HepG2 (cell line): Measurements from ENCODE around the gene OXLD1. TPM values are rescaled to one million over a fixed set of nuclear protein-coding genes. Genes with fewer than 3 reads are reported as not detected.
A peak's percentile ranks its signal among the peaks of the same experiment; 100 is the strongest.

Experiments used
- EEA1 ChIP-seq: sonication (generic); formaldehyde crosslinking; IDR thresholded peaks from 2 replicates; pipeline ENCODE4 v1.5.1; 2020; ENCODE audit warnings: mild to moderate bottlenecking, missing genetic modification reagents, borderline replicate concordance
- FOXM1 ChIP-seq: sonication (generic); formaldehyde crosslinking; IDR thresholded peaks from 2 replicates; pipeline ENCODE4 v1.5.0; 2020; ENCODE audit warnings: missing genetic modification reagents
- GFI1 ChIP-seq: sonication (generic); formaldehyde crosslinking; IDR thresholded peaks from 2 replicates; pipeline ENCODE4 v1.5.0; 2020; ENCODE audit warnings: missing genetic modification reagents, mild to moderate bottlenecking, borderline replicate concordance
- GTF2F1 ChIP-seq: fragments of 150-350 bp; IDR thresholded peaks from 2 replicates; pipeline ENCODE4 v1.6.1; 2014; ENCODE audit warnings: low read length
- HMGA1 ChIP-seq: sonication (generic); formaldehyde crosslinking; conservative IDR thresholded peaks from 2 replicates; pipeline ENCODE4 v1.4.0; 2020; ENCODE audit warnings: missing genetic modification reagents
- HNRNPLL ChIP-seq: fragments of 200-400 bp; formaldehyde crosslinking; IDR thresholded peaks from 2 replicates; pipeline ENCODE4 v1.6.1; 2017; ENCODE audit warnings: mild to moderate bottlenecking, low read depth, low read length; ENCODE audit not compliant: poor library complexity, severe bottlenecking
- RNF2 ChIP-seq: fragments of 450-650 bp; conservative IDR thresholded peaks from 2 replicates; pipeline ENCODE4 v1.6.1; 2016; ENCODE audit warnings: low read depth
- ZNF101 ChIP-seq: sonication (generic); formaldehyde crosslinking; IDR thresholded peaks from 2 replicates; pipeline ENCODE4 v1.4.0; 2020; ENCODE audit warnings: mild to moderate bottlenecking, low read depth, missing genetic modification reagents, borderline replicate concordance
- ZNF143 ChIP-seq: sonication (generic); formaldehyde crosslinking; IDR thresholded peaks from 2 replicates; pipeline ENCODE4 v1.4.0; 2020; ENCODE audit warnings: missing genetic modification reagents
- ZNF180 ChIP-seq: sonication (generic); formaldehyde crosslinking; IDR thresholded peaks from 2 replicates; pipeline ENCODE4 v1.4.0; 2020; ENCODE audit warnings: low read depth, missing genetic modification reagents, borderline replicate concordance
- ZNF430 ChIP-seq: sonication (generic); formaldehyde crosslinking; IDR thresholded peaks from 2 replicates; pipeline ENCODE4 v1.9.0; 2021; ENCODE audit warnings: mild to moderate bottlenecking, missing genetic modification reagents
- ZNF564 ChIP-seq: sonication (generic); formaldehyde crosslinking; IDR thresholded peaks from 2 replicates; pipeline ENCODE4 v1.8.1; 2023; ENCODE audit warnings: mild to moderate bottlenecking, missing genetic modification reagents
- ZNF879 ChIP-seq: sonication (generic); formaldehyde crosslinking; IDR thresholded peaks from 2 replicates; pipeline ENCODE4 v1.8.1; 2023; ENCODE audit warnings: missing genetic modification reagents
- polyA plus RNA-seq, 8 experiments: library from polyadenylated mRNA; depleted of rRNA in 3 of 8; stranded (reverse) in 7 of 8; unstranded in 1 of 8; fragments of >200 nt; fragmentation: Illumina TruSeq in 4 of 8; extraction: Trizol in 4 of 8; gene quantifications; 2 replicates each; pipeline versions ENCODE4 v1.2.1 to v1.2.3, GENCODE V29; 2011 to 2016; ENCODE audit warnings: low read depth in 4 of 8, missing spikeins in 1 of 8, mixed read lengths in 1 of 8; ENCODE audit not compliant: insufficient read depth in 1 of 8
- total RNA-seq, 5 experiments: library from RNA; depleted of rRNA; stranded (reverse); fragments of >200 nt; fragmentation: Illumina TruSeq; extraction: Trizol; gene quantifications; 2 replicates each; pipeline ENCODE4 v1.2.3, GENCODE V29; 2016; ENCODE audit warnings: low read depth in 1 of 5
- TF ChIP-seq, protein P1 (sequence below): sonication (generic); formaldehyde crosslinking; IDR thresholded peaks from 2 replicates; pipeline ENCODE4 v1.8.1; 2023; ENCODE audit warnings: missing genetic modification reagents, inconsistent platforms, borderline replicate concordance
- TF ChIP-seq, protein P2 (sequence below): sonication (generic); formaldehyde crosslinking; IDR thresholded peaks from 2 replicates; pipeline ENCODE4 v1.9.0; 2021; ENCODE audit warnings: missing genetic modification reagents, borderline replicate concordance
- TF ChIP-seq, protein P3 (sequence below): sonication (generic); formaldehyde crosslinking; IDR thresholded peaks from 2 replicates; pipeline ENCODE4 v1.5.0; 2020; ENCODE audit warnings: mild to moderate bottlenecking, missing genetic modification reagents, borderline replicate concordance
- TF ChIP-seq, protein P4 (sequence below): sonication (generic); formaldehyde crosslinking; IDR thresholded peaks from 2 replicates; pipeline ENCODE4 v1.4.0; 2020; ENCODE audit warnings: mild to moderate bottlenecking, missing genetic modification reagents, borderline replicate concordance

Gene OXLD1
- total and polyA plus RNA-seq, 2 of the 13 experiments (the other 11 are each of a cell fraction or from before 2014, with no cell fraction given) = 27.1 to 37.5 TPM

DNA sequence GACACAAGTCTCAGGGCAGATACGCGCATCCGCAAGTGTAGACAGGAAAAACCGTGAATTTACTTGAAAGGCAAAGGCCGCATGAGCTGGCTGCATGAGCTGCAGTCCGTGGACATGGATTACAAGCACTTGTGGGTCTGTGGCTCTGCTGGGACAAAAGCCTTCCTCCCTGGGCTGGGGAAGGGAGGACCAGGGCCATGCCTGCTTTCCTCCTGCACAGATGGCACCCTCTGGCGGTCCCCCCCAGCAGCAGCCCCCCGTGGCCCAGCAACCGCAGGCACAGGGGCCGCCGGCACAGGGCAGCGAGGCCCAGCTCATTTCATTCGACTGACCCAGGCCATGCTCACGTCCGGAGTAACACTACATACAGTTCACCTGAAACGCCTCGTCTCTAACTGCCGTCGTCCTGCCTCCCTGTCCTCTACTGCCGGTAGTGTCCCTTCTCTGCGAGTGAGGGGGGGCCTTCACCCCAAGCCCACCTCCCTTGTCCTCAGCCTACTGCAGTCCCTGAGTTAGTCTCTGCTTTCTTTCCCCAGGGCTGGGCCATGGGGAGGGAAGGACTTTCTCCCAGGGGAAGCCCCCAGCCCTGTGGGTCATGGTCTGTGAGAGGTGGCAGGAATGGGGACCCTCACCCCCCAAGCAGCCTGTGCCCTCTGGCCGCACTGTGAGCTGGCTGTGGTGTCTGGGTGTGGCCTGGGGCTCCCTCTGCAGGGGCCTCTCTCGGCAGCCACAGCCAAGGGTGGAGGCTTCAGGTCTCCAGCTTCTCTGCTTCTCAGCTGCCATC lies 35.1 kb upstream of the OXLD1 start (continued):
- TF ChIP-seq, protein P1, sequence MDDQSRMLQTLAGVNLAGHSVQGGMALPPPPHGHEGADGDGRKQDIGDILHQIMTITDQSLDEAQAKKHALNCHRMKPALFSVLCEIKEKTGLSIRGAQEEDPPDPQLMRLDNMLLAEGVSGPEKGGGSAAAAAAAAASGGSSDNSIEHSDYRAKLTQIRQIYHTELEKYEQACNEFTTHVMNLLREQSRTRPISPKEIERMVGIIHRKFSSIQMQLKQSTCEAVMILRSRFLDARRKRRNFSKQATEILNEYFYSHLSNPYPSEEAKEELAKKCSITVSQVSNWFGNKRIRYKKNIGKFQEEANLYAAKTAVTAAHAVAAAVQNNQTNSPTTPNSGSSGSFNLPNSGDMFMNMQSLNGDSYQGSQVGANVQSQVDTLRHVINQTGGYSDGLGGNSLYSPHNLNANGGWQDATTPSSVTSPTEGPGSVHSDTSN (CRISPR knock-in tag) = no peak
- peak; percentile 52 for TF ChIP-seq ZNF143 (CRISPR knock-in tag)
- TF ChIP-seq GTF2F1 = no peak
- TF ChIP-seq, protein P2, sequence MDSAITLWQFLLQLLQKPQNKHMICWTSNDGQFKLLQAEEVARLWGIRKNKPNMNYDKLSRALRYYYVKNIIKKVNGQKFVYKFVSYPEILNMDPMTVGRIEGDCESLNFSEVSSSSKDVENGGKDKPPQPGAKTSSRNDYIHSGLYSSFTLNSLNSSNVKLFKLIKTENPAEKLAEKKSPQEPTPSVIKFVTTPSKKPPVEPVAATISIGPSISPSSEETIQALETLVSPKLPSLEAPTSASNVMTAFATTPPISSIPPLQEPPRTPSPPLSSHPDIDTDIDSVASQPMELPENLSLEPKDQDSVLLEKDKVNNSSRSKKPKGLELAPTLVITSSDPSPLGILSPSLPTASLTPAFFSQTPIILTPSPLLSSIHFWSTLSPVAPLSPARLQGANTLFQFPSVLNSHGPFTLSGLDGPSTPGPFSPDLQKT (CRISPR knock-in tag) = no peak
- no peak for TF ChIP-seq RNF2
- TF ChIP-seq, protein P3, sequence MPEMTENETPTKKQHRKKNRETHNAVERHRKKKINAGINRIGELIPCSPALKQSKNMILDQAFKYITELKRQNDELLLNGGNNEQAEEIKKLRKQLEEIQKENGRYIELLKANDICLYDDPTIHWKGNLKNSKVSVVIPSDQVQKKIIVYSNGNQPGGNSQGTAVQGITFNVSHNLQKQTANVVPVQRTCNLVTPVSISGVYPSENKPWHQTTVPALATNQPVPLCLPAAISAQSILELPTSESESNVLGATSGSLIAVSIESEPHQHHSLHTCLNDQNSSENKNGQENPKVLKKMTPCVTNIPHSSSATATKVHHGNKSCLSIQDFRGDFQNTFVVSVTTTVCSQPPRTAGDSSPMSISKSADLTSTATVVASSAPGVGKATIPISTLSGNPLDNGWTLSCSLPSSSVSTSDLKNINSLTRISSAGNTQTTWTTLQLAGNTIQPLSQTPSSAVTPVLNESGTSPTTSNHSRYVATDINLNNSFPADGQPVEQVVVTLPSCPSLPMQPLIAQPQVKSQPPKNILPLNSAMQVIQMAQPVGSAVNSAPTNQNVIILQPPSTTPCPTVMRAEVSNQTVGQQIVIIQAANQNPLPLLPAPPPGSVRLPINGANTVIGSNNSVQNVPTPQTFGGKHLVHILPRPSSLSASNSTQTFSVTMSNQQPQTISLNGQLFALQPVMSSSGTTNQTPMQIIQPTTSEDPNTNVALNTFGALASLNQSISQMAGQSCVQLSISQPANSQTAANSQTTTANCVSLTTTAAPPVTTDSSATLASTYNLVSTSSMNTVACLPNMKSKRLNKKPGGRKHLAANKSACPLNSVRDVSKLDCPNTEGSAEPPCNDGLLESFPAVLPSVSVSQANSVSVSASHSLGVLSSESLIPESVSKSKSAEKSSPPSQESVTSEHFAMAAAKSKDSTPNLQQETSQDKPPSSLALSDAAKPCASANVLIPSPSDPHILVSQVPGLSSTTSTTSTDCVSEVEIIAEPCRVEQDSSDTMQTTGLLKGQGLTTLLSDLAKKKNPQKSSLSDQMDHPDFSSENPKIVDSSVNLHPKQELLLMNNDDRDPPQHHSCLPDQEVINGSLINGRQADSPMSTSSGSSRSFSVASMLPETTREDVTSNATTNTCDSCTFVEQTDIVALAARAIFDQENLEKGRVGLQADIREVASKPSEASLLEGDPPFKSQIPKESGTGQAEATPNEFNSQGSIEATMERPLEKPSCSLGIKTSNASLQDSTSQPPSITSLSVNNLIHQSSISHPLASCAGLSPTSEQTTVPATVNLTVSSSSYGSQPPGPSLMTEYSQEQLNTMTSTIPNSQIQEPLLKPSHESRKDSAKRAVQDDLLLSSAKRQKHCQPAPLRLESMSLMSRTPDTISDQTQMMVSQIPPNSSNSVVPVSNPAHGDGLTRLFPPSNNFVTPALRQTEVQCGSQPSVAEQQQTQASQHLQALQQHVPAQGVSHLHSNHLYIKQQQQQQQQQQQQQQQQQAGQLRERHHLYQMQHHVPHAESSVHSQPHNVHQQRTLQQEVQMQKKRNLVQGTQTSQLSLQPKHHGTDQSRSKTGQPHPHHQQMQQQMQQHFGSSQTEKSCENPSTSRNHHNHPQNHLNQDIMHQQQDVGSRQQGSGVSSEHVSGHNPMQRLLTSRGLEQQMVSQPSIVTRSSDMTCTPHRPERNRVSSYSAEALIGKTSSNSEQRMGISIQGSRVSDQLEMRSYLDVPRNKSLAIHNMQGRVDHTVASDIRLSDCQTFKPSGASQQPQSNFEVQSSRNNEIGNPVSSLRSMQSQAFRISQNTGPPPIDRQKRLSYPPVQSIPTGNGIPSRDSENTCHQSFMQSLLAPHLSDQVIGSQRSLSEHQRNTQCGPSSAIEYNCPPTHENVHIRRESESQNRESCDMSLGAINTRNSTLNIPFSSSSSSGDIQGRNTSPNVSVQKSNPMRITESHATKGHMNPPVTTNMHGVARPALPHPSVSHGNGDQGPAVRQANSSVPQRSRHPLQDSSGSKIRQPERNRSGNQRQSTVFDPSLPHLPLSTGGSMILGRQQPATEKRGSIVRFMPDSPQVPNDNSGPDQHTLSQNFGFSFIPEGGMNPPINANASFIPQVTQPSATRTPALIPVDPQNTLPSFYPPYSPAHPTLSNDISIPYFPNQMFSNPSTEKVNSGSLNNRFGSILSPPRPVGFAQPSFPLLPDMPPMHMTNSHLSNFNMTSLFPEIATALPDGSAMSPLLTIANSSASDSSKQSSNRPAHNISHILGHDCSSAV (CRISPR knock-in tag) = no peak
- no peak for TF ChIP-seq HNRNPLL
- TF ChIP-seq, protein P4, sequence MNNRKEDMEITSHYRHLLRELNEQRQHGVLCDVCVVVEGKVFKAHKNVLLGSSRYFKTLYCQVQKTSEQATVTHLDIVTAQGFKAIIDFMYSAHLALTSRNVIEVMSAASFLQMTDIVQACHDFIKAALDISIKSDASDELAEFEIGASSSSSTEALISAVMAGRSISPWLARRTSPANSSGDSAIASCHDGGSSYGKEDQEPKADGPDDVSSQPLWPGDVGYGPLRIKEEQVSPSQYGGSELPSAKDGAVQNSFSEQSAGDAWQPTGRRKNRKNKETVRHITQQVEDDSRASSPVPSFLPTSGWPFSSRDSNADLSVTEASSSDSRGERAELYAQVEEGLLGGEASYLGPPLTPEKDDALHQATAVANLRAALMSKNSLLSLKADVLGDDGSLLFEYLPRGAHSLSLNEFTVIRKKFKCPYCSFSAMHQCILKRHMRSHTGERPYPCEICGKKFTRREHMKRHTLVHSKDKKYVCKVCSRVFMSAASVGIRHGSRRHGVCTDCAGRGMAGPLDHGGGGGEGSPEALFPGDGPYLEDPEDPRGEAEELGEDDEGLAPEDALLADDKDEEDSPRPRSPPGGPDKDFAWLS (CRISPR knock-in tag) = no peak
- TF ChIP-seq ZNF564 (CRISPR knock-in tag) = no peak
- no peak for TF ChIP-seq ZNF879 (CRISPR knock-in tag)
- no peak for TF ChIP-seq ZNF101
- TF ChIP-seq GFI1 (CRISPR knock-in tag) = no peak
- 0 out of 2 replicates have a peak, but pooled peaks have one; percentile 24 for TF ChIP-seq ZNF430
- TF ChIP-seq ZNF180 = no peak
- no peak for TF ChIP-seq EEA1 (CRISPR knock-in tag)
- no peak for TF ChIP-seq HMGA1 (CRISPR knock-in tag)
- 0 out of 2 replicates have a peak, but pooled peaks have one; percentile 24 for TF ChIP-seq FOXM1 (CRISPR knock-in tag)
